ENCODE results near the gene KRT78. TPM values are rescaled to one million over a fixed set of nuclear protein-coding genes. Genes with fewer than 3 reads are reported as not detected.

KRT78 gene
- total and polyA plus RNA-seq, 2 donors (not counting 1 experiment from before 2014, with no cell fraction given), result not detected

GRCh38 chr12:52821071-52821730, 27.6 kb downstream of the KRT78 start:
- no peak overlapping the region for H3K9ac ChIP-seq (ENCODE audit: low read length)
- intact Hi-C loops (cut with micrococcal nuclease), result no loop called here
- peaks cover 0 to 6% (median 0%) of the 10 kb centered on the region in 4 experiments for H3K27me3 ChIP-seq (replicated peaks in 1 of 4; ENCODE audit: control extremely low read depth in 1 of 4, control insufficient read depth in 3 of 4, insufficient read depth in 4 of 4, low read length in 3 of 4)
- H3K9me3 ChIP-seq (ENCODE audit: control extremely low read depth in 1 of 3, control insufficient read depth in 2 of 3, insufficient read depth in 1 of 3, low read length in 2 of 3), result no peaks in the 10 kb centered on the region
- H3K27me3 Mint-ChIP-seq, result peaks cover 40% of the 10 kb centered on the region
- H3K27ac ChIP-seq (ENCODE audit: low read length in 2 of 2), result no peak overlapping the region
- H3K4me1 Mint-ChIP-seq, result no peaks in the 10 kb centered on the region
- no peaks in the 10 kb centered on the region for H3K36me3 ChIP-seq (replicated peaks in 1 of 2; ENCODE audit: control extremely low read depth in 1 of 2, control insufficient read depth in 1 of 2, extremely low read depth in 1 of 2, insufficient read depth in 2 of 2, low read length in 1 of 2)
- no peak for TF ChIP-seq CTCF (IDR thresholded peaks at IDR 0.05)
- no peak for TF ChIP-seq EZH2 (IDR thresholded peaks at IDR 0.05; ENCODE audit: borderline replicate concordance, insufficient read depth, low read depth, low read length, poor library complexity, severe bottlenecking)
- no peak overlapping the region for H2AFZ ChIP-seq (ENCODE audit: insufficient read depth, low read depth, low read length, poor library complexity, severe bottlenecking)
- H4K20me1 ChIP-seq (ENCODE audit: control insufficient read depth, insufficient read depth, low read length, poor library complexity, severe bottlenecking), result no peaks in the 10 kb centered on the region
- H3K9me3 Mint-ChIP-seq (ENCODE audit: insufficient read depth), result no peaks in the 10 kb centered on the region
- ATAC-seq (ENCODE audit: low read depth) (no peak), DNase-seq (no peak)
- ChIA-PET POLR2A (no interaction called here), CTCF (no interaction called here)
- H3K4me2 ChIP-seq (replicated peaks; ENCODE audit: low read depth, low read length, poor library complexity, severe bottlenecking), result no peak overlapping the region
- no peak overlapping the region for H3K4me3 Mint-ChIP-seq
- no peak overlapping the region for H3K4me3 ChIP-seq (ENCODE audit: control extremely low read depth in 1 of 5, extremely low read depth in 1 of 5, insufficient read depth in 1 of 5, low read depth in 2 of 5, low read length in 4 of 5)
- no peaks in the 10 kb centered on the region for H3K4me1 ChIP-seq (ENCODE audit: control insufficient read depth in 2 of 2, insufficient read depth in 2 of 2, low read length in 2 of 2)
- WGBS (ENCODE audit: insufficient coverage), result 75% methylated on average over 2 of the region's 4 CpGs
- no peak overlapping the region for H3K27ac Mint-ChIP-seq
- H3K79me2 ChIP-seq (ENCODE audit: control insufficient read depth, insufficient read depth, low read length), result no peaks in the 10 kb centered on the region

GRCh38 chr12:52820521-52820920, 28.3 kb downstream of the KRT78 start:
- no peaks in the 10 kb centered on the region for H3K79me2 ChIP-seq (ENCODE audit: control insufficient read depth, insufficient read depth, low read length)
- POLR2A ChIA-PET, result no interaction called here
- no peak for DNase-seq
- intact Hi-C loops (cut with micrococcal nuclease), result no loop called here
- no peak overlapping the region for H3K4me3 ChIP-seq (ENCODE audit: control extremely low read depth in 1 of 5, extremely low read depth in 1 of 5, insufficient read depth in 1 of 5, low read depth in 2 of 5, low read length in 4 of 5)
- Mint-ChIP-seq H3K4me1 (no peaks in the 10 kb centered on the region), H3K4me3 (no peak overlapping the region), H3K27me3 (peaks cover 35% of the 10 kb centered on the region), H3K9me3 (ENCODE audit: insufficient read depth) (no peaks in the 10 kb centered on the region), H3K27ac (no peak overlapping the region)
- no peaks in the 10 kb centered on the region for H4K20me1 ChIP-seq (ENCODE audit: control insufficient read depth, insufficient read depth, low read length, poor library complexity, severe bottlenecking)
- H3K9ac ChIP-seq (ENCODE audit: low read length), result no peak overlapping the region
- no peak overlapping the region for H2AFZ ChIP-seq (ENCODE audit: insufficient read depth, low read depth, low read length, poor library complexity, severe bottlenecking)
- no peaks in the 10 kb centered on the region for H3K4me1 ChIP-seq (ENCODE audit: control insufficient read depth in 2 of 2, insufficient read depth in 2 of 2, low read length in 2 of 2)
- no peak for ATAC-seq (ENCODE audit: low read depth)
- no peaks in the 10 kb centered on the region for H3K9me3 ChIP-seq (ENCODE audit: control extremely low read depth in 1 of 3, control insufficient read depth in 2 of 3, insufficient read depth in 1 of 3, low read length in 2 of 3)
- peaks cover 0 to 2% (median 0%) of the 10 kb centered on the region in 4 experiments for H3K27me3 ChIP-seq (replicated peaks in 1 of 4; ENCODE audit: control extremely low read depth in 1 of 4, control insufficient read depth in 3 of 4, insufficient read depth in 4 of 4, low read length in 3 of 4)
- H3K27ac ChIP-seq (ENCODE audit: low read length in 2 of 2), result no peak overlapping the region
- CTCF ChIA-PET, result no interaction called here
- no peak overlapping the region for H3K4me2 ChIP-seq (replicated peaks; ENCODE audit: low read depth, low read length, poor library complexity, severe bottlenecking)
- 100% methylated on average over 3 of the region's 6 CpGs for WGBS (ENCODE audit: insufficient coverage)
- H3K36me3 ChIP-seq (replicated peaks in 1 of 2; ENCODE audit: control extremely low read depth in 1 of 2, control insufficient read depth in 1 of 2, extremely low read depth in 1 of 2, insufficient read depth in 2 of 2, low read length in 1 of 2), result no peaks in the 10 kb centered on the region
- TF ChIP-seq CTCF (IDR thresholded peaks at IDR 0.05), result no peak
- TF ChIP-seq EZH2 (IDR thresholded peaks at IDR 0.05; ENCODE audit: borderline replicate concordance, insufficient read depth, low read depth, low read length, poor library complexity, severe bottlenecking), result no peak
